GM21723 (cell line): ENCODE measurements around the gene UBE3B.

Experiments used
- ATAC-seq: cut with Tn5 transposase; IDR thresholded peaks from one replicate; pipeline ENCODE4 v1.9.1; 2021; ENCODE audit warnings: mild to moderate bottlenecking, moderate library complexity; ENCODE audit not compliant: unreplicated experiment

UBE3B gene

DNA sequence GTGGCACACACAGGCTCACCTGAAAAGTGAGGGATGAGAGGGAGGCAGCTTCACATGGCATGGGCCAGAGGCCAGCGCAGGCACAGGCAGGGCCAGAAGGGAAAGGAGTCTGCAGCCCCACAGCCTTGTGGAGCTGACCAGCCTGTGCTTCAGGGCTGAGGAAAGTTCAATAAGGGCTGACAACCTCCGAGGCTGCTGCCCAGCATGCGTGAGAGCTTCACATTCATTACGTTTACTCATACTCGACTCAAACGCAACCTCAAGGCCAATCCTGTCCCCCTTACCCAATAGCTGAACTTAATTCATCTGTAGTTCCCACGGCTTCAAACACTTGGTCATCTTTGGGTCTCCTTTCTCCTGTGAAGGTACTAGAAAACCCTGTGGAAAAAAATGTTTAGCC, 91.1 kb downstream of the UBE3B start:
- no peak for ATAC-seq

DNA sequence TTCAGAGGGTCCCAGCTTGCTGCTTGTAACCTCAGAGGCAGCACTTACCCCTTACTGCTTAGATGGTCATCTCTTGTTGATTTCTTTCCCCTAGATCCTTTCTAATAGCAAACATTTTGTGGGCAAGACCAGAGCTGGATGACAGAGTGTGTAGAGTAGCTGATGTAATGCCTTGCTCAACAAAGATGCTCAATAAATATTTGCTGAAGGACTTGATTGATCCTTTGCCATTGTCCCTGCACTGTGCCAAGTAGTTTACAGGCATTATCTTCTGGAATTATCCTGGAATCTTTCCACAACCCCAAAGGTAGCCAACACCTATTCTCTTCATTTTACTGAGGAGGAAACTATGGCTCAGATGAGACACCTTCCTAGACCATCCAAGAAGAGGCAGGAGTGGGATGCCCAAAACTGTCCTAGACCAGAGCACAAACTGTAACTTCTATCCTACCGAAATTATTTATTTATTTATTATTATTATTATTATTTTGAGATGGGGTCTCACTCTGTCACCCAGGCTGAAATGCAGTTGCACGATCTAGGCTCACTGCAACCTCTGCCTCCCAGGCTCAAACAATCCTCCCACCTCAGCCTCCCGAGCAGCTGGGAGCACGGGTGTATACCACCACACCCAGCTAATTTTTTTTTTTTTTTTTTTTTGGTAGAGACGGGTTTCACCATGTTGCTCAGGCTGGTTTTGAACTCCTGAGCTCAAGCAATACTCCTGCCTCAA, 94.5 kb downstream of the UBE3B start:
- ATAC-seq = no peak

DNA sequence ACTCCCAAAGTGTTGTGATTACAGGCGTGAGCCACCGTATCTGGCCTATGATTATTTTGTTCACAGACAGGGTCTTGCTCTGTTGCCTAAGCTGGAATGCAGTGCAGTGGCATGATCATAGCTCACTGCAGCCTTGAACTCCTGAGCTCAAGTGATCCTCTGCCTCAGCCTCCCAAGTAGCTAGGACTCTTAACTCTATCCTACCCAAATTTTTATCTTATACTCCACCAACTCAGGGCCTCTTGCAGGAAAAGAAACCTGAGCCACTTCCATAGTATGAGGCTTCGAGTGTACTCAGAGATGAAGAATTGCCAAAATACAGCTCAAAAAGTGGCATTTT, 95.0 kb downstream of the UBE3B start:
- ATAC-seq = no peak

DNA sequence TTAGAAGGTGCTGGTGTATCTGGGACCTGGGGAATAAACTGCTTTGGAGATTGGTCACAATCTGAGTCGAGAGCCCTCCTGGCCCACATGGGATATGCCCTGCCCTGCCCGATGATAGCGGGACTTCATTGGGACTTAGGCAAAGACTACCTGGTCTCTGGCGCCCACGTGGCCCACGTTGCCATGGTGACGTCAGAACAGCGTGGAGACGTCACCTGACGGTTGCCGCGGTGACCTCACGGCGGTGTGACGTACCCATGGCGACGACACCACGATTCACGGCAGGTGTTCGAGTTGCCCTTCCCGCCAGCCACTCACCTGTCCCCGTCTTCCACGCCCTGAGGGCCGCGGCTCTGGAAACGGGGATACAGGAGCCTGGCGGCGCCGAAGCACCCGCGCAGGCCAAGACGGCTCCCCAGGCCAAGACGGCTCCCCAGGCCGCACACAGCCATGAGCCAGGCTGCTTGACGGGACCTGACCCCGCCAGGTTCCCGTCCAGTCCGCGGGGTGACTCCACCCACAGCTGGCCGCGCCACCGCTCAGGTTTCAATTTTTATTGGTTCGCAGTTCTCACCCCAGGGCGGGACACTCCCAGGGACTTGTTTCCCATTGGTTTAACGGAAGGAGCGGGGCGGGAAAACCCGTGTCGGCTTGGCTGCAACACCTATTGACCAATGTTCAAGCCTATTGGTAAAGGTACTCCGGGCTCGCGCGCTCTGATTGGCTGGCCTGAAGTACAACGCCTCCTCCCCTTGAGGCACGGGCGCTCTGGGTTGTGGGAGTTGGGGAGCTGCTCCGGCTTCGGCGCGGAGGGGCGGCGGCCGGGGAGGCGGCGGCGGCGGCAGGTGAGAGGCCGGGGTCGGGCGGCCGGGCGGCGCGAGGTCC, 95.8 kb downstream of the UBE3B start, which contains the start of the genes MMAB and MVK:
TSS of gene MMAB (minus strand) at position 476 of the 885 bp plus-strand sequence. CDS start at position 452, 24 bp downstream.
TSS of gene MVK (plus strand) at position 766 of the 885 bp plus-strand sequence. CDS start 1,029 bp downstream, outside the sequence.
- peak; percentile 95 for ATAC-seq

DNA sequence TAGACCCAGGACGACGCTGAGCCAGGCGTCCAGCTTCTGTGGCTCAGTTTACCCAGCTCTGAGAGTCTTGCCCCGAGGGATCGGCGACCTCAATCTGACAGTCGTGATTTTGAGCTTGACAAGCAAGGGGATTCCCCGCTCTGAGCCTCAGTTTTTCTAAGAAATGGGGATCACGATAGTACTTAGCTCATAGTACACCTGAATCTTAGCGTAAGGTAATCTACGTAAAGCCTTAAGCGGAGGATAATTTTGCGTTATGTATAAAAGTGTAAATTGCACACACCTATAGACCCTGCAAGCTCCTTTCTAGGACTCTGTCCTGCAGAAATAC, 96.4 kb downstream of the UBE3B start:
- no peak for ATAC-seq

DNA sequence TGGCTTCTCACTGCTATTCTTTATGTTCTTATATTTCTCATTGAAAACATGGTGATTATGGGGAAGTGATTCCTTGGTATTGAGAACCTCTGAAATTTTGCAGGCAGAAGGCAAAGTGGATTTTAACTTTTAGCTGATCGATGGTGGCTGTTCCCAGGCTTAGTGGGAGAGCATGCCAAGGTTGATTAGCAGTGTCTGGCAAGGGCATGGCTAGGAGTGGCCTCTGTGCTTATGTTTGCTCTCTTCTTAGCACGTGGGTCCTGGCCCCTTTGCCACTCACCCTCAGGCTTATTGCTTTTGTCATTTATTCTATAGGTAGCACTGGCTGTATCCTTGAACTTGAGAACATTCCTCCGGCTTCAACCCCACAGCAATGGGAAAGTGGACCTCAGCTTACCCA, 98.2 kb downstream of the UBE3B start:
- no peak for ATAC-seq

DNA sequence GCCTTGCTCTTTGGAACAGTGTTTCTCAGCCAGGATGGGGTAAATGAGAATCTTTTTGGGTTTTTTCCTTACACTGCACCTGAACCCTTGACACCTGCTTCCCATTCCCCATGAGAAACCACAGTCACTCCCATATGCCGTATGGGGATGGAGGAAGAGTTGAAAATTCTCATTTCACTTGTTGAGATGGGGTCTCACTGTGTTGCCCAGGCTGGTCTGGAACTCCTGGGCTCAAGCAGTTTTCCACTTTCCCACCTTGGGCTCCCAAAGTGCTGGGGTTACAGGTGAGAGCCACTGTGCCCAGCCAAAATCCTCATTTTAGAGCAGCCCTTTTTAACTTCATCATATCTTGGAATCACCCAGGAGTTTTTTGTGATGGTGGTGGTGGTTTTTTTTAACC, 99.9 kb downstream of the UBE3B start:
- ATAC-seq = no peak

DNA sequence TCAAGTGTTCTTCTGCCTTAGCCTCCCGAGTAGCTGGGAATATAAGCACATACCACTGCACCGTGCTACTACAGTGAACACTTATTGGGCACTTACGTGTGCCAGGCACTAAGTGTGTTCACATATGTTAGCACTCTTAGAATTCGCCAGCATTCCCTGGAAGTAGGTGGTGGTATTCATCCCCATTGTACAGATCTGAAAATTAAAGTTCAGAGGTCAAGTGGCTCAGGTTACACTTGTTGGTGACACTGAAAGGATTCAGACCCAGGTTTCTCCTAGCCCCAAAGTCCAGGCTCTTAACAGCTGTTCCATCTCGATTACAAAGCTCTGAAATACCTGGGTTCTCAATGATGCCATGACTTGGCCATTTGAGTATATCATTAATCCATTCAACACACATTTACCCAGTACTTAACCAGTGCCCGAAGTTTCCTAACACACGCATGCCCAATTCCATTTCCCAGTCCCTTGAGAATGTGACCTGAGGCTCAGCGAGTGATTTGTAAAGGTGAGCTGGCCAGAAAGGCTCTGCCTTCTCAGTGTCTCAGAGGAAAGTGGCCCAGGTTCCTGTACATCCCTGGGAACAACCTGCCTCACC, 101.0 kb downstream of the UBE3B start:
- no peak for ATAC-seq

DNA sequence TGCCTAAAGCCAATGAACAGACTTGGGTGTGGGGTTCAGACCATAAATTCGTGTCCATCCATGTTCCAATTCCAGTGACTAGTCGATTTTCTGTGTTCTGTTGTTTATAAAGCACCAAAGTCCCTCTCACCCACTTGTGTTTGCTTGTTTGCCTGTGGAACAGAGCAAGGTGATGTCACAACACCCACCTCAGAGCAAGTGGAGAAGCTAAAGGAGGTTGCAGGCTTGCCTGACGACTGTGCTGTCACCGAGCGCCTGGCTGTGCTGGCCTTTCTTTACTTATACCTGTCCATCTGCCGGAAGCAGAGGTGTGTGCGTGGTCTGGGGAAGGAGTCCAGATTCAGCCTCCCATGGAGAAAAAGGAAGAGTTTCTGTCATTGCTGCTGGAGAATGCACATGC, 102.2 kb downstream of the UBE3B start:
- ATAC-seq = no peak

DNA sequence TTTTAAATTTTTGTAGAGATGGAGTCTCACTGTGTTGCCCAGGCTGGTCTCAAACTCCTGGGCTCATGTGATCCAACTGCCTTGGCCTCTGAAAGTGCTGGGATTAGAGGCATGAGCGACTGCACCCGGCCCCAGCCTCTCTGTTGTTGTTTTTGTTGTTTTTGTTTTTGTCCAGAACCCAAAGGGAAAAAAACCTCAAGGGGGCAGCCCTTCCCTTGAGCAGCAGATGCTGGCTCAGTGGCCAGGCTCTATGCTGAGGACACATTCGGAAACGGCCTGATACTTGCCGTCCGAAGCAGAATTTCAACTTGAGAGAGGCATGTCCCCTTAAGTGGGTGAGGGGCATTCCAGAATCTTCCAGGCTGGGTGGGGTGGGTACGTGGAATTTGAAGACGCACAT, 102.8 kb downstream of the UBE3B start:
- no peak for ATAC-seq

DNA sequence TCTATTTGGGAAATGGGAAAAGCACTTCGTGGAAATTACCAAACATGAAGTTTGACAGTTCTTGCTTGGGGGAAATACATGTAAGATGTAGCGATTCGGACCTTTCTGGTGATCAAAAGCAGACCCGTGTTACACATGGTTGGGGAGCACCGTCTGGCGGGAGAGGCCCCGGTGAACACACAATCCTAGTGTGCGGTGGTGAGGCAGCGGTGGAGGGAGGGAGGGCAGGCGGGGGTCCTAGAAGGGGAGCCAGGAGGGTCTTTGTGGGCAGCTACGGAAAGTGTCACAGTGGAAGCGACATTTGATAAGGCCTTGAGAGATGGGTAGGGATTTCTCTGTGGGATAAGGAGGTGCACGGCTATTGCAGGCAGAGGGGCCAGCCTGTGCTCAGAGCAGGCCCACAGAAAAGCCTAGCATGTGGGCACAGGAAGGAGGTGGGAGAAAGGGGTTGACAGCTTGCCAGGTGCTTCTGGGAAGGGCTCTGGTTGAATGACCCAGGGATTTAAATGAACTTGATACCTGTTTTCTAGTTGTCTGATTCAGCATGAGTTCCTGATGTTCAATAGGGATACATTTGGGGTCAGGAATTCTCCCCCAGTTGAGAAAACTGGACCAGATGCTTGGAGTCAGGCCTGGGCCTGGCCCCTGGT, 103.4 kb downstream of the UBE3B start:
- ATAC-seq = no peak

DNA sequence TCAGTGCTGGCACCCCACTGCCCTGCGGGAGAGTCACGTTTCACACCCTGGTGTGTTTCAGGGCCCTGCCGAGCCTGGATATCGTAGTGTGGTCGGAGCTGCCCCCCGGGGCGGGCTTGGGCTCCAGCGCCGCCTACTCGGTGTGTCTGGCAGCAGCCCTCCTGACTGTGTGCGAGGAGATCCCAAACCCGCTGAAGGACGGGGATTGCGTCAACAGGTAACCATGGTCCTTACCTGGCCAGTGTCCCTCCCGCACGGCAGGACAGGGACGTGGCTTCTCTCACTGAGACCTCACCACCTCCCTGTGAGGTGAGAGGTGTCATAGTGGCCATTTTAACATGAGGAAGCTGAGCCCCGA, 103.9 kb downstream of the UBE3B start:
- no peak for ATAC-seq

DNA sequence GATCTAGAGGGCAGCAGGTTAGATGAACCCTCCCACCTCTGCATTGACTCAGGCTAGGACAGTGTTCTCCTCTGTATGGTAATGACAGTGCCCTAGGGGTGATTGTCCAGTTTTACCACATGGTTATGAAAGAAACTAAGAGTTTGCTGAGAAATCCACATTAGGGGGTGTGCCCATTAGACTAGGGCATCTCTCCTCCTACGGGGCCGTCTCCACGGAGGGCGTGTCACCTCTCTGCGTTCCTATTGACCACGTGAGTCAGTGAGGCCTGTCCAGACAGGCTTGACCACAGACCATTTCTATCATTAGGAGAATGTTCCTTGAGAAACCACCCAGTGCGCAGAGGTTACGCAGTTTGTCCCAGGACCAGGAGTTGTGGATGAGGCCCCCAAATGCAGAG, 104.4 kb downstream of the UBE3B start:
- no peak for ATAC-seq

DNA sequence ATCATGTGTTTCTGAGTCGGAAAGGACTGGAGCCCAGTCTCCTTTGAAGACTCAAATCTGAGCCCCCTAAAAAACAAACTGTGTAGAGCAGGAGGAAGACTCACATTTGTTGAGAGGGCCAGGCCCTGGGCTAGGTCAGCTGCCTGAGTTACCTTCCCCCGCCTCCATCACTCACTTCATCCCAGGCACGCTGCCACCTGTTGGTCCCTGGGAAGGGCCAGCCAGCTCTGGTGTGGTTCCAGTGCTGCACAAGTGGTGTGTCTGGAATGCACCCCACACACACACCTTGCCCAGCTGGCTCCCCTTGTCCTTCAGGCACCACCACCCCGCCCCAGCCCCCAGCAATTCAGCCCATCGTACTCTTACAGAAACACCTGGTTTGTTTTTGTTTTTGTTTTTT, 105.2 kb downstream of the UBE3B start:
- ATAC-seq = no peak

DNA sequence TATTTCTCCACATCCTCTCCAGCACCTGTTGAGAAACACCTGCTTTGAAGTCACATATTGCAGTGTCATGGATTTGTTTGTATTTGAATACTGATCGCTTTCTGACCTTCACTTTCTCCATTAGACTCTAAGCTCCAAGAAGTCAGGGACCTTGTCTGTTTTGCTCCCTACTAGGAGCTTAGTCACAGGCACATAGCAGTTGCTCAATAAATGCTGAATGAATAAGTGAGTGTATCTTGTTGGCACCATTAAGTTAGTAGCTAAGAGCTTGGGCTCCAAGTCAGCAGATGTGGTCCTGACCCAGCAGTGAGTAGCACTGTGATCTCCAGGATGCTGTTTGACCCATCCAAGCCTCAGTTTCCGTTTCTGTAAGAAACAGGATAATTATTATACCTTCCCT, 106.3 kb downstream of the UBE3B start:
- no peak for ATAC-seq
